Immature natural killer cell (primary cell): Measurements from ENCODE around the gene KCNJ16. TPM values are rescaled to one million over a fixed set of nuclear protein-coding genes. Genes with fewer than 3 reads are reported as not detected.
"Not testable (repeated sequence)": the region's sequence is repeated elsewhere in the genome, so short reads cannot be mapped to it uniquely, and the experiment has no call there.

Experiments
- DNase-seq, 3 donors: peaks; one replicate each; pipeline ENCODE4 v3.0.0; 2022; ENCODE audit warnings: mixed read lengths in 1 of 3
- H3K27ac Mint-ChIP-seq, 6 donors: one replicate each; pipeline ENCODE4 v1.8.0; 2020; ENCODE audit warnings: mixed read lengths in 6 of 6, mild to moderate bottlenecking in 5 of 6, inconsistent platforms in 4 of 6, moderate library complexity in 3 of 6
- H3K27me3 Mint-ChIP-seq, 3 donors: one replicate each; pipeline ENCODE4 v1.8.0; 2020 to 2021; ENCODE audit warnings: low read depth in 3 of 3, mild to moderate bottlenecking in 3 of 3, mixed read lengths in 3 of 3, moderate library complexity in 3 of 3, inconsistent platforms in 1 of 3
- H3K36me3 Mint-ChIP-seq, 3 donors: one replicate each; pipeline ENCODE4 v1.8.0; 2020; ENCODE audit warnings: mixed read lengths in 3 of 3, inconsistent platforms in 2 of 3, mild to moderate bottlenecking in 2 of 3
- H3K4me1 Mint-ChIP-seq, 2 donors: one replicate each; pipeline ENCODE4 v1.8.0; 2020; ENCODE audit warnings: inconsistent platforms in 2 of 2, mild to moderate bottlenecking in 2 of 2, mixed read lengths in 2 of 2, moderate library complexity in 1 of 2
- H3K4me3 Mint-ChIP-seq, 5 donors: one replicate each; pipeline ENCODE4 v1.8.0; 2020; ENCODE audit warnings: mild to moderate bottlenecking in 5 of 5, mixed read lengths in 5 of 5, inconsistent platforms in 3 of 5, moderate library complexity in 3 of 5
- H3K9me3 Mint-ChIP-seq, 6 donors: one replicate each; pipeline ENCODE4 v1.8.0; 2020; ENCODE audit warnings: mild to moderate bottlenecking in 6 of 6, mixed read lengths in 6 of 6, inconsistent platforms in 4 of 6, moderate library complexity in 3 of 6
- polyA plus RNA-seq, 3 donors: library from polyadenylated mRNA; unstranded; fragments of 300-500 nt; fragmentation: Illumina TruSeq; gene quantifications; one replicate each; pipeline ENCODE4 v1.2.3, GENCODE V29; 2021

Gene KCNJ16
- not detected for polyA plus RNA-seq

DNA sequence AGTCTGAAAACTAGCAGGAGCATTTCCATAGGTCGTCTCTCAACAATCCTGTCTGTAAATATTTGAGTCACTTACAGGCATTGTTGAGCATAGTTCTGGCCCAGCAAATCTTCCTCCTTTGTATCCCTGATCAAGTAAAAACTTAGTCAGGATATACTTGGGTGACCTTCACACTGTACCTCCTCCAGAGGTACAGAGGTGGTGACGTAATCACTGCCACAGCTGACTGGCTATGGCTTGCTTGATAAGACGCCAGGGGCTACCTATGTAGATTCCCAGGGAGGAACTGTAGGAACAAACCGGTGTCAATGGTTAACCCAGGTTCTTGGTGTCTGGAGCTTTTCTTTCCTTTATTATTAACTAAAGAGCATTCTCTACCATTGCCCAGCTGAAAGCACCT is at the start of gene KCNJ16:
Gene KCNJ16, plus strand, starts transcription at position 270 of the 400 bp plus-strand sequence. CDS start 56,863 bp downstream, outside the sequence.
- Mint-ChIP-seq H3K36me3 (peaks cover 0 to 3% (median 0%) of the 10 kb centered on the region in 3 donors), H3K4me1 (no peaks in the 10 kb centered on the region), H3K27ac (no peak within 1 kb of the TSS), H3K27me3 (peaks cover 0 to 3% (median 1%) of the 10 kb centered on the region in 3 donors), H3K9me3 (peaks cover 0 to 10% (median 2%) of the 10 kb centered on the region in 6 donors), H3K4me3 (no peak within 1 kb of the TSS)
- no peak for DNase-seq

DNA sequence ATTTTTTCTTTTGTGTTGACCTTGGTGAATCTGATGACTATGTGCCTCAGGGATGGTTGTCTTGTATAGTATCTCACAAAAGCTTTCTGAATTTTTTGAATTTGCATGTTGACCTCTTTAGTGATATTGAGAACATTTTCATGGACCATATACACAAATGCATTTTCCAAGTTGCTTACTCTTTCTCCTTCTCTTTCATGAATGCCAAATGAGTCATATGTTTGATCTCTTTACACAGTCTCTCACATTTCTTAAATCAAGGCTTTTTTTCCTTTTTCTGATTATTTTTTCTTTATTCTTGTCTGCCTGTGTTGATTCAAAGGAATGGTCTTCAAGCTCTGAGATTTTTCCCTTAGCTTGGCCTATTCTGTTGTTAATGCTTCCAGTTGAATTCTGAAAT is 46.6 kb upstream of the KCNJ16 start:
- H3K9me3 Mint-ChIP-seq = peaks cover 0 to 6% (median 2%) of the 10 kb centered on the region in 6 donors
- H3K27me3 Mint-ChIP-seq = peaks cover 0 to 1% (median 0%) of the 10 kb centered on the region in 3 donors
- no peak overlapping the region for H3K4me3 Mint-ChIP-seq
- no peak overlapping the region for H3K27ac Mint-ChIP-seq
- no peak for DNase-seq
- no peaks in the 10 kb centered on the region for H3K4me1 Mint-ChIP-seq
- H3K36me3 Mint-ChIP-seq = no peaks in the 10 kb centered on the region

DNA sequence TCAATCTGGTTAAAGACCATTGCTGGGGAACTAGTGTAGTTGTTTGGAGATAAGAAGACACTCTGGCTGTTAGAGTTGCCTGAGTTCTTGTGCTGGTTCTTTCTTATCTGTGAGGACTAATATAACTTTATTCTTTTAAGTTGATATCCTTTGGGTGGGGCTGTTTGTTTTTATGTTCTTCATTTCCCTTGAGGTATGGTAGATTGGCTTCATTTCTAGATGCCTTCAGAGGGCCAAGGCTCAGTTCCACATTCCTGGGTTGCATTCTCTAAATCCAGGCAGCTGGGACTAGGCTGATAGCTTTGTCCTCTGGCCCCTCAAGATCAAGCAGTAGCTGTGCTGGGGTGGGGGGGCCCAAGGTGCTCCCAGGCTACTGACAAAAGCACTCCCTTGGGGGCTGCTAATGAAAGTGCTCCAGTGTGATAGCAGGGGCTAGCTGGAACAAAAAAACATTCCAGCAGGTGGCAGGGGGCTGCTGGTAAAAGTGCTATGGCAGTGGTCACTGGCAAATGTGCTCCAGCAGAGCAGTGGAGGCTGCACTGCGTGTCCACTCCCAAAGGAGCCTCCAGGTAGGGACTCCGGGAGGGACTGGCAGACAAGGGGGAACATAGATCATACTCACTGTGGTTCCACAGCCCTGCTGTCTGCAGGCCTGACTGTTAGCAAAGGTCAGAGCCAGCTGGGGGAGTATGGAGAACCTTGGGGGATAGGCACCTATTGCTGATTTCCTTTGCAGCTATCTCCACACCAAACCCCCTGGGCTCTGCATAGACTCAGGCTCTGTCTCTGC is 45.9 kb upstream of the KCNJ16 start:
- DNase-seq = no peak
- Mint-ChIP-seq H3K27ac (no peak overlapping the region), H3K4me3 (no peak overlapping the region), H3K4me1 (no peaks in the 10 kb centered on the region), H3K27me3 (peaks cover 0 to 1% (median 0%) of the 10 kb centered on the region in 3 donors), H3K36me3 (no peaks in the 10 kb centered on the region), H3K9me3 (peaks cover 0 to 6% (median 2%) of the 10 kb centered on the region in 6 donors)

DNA sequence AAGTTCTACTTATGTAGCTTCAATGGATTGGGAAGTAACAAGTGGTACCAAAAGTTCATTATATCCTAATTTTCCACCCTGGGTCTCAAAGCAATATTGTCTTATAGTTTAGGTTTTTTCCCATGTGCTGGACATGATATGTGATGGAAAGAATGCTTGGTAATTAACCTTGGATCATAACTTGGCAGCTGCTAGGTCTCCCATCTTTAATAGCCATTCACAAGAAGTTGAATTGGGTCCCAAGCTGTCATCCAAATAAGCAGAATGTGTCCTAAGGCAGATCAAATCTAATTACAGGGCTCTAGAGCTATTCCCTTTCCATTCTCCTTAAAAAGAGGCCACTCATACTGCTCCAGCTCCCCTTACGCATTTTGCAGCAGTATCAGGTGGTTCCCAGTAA is 44.7 kb upstream of the KCNJ16 start:
- Mint-ChIP-seq H3K27me3 (peaks cover 0 to 1% (median 0%) of the 10 kb centered on the region in 3 donors), H3K36me3 (no peaks in the 10 kb centered on the region), H3K9me3 (peaks cover 0 to 5% (median 0%) of the 10 kb centered on the region in 6 donors), H3K4me1 (no peaks in the 10 kb centered on the region), H3K27ac (no peak overlapping the region), H3K4me3 (no peak overlapping the region)
- DNase-seq = no peak

DNA sequence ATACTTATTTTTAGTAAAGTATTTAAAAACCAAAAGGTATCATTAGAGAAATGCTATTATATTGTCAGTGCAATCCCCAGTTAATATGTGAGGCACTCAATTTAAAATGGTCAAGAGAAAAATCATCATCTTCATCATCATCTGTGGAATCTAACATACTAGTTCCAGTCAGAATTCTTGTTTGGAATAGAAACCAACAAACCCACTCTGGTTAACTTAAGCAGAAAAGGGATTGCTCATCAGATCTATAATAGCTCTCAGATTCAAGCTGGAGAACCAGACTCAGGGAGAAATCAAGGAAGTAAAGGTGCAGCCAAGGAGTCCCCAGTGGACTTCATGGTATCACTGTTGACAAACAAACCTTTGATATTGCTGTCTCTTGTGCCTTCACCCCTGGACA is 43.7 kb upstream of the KCNJ16 start:
- Mint-ChIP-seq H3K4me3 (no peak overlapping the region), H3K36me3 (no peaks in the 10 kb centered on the region), H3K4me1 (no peaks in the 10 kb centered on the region), H3K27me3 (no peaks in the 10 kb centered on the region), H3K9me3 (peaks cover 0 to 5% (median 2%) of the 10 kb centered on the region in 6 donors), H3K27ac (no peak overlapping the region)
- DNase-seq = no peak

DNA sequence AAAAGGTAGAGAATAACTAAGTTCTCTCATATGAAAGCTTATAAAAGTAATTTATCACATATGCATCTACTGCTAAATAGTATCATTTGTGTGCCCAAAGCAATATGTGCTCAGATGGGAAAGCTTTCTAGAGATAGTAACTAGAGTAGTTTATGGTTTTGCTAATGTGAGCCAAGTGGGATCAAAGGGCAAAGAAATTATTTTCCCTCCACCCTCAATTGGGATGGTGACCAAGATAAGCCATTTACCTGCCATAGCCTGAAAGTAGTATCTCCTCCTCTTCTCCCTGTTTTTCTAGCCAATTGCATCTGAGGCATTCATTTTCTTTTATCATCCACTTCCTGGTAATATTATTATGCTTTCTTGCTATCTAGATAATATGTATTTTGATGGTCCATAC is 41.9 kb upstream of the KCNJ16 start:
- Mint-ChIP-seq H3K9me3 (peaks cover 0 to 4% (median 0%) of the 10 kb centered on the region in 6 donors), H3K4me1 (no peaks in the 10 kb centered on the region), H3K36me3 (no peaks in the 10 kb centered on the region), H3K27ac (no peak overlapping the region), H3K4me3 (no peak overlapping the region), H3K27me3 (no peaks in the 10 kb centered on the region)
- no peak for DNase-seq

DNA sequence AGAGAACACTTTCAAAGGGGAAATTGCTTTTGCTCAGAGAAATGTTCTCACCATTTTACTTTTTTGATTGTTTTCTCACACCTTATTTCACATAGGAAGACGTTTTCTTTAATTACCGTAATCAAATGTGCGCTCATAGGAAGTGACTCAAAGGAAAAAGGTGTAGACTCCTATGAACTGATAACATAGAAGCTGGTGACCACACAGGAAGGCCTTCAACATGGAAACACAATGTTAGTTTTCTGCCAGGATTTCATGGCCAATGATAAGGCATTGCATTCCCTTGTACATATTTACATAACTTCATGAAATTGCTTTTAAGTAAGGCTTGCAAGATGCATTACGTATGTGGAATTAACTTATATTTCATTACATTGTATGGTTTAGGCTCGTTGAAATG is 40.9 kb upstream of the KCNJ16 start:
- Mint-ChIP-seq H3K4me3 (no peak overlapping the region), H3K9me3 (peaks cover 0 to 4% (median 0%) of the 10 kb centered on the region in 6 donors), H3K27ac (no peak overlapping the region), H3K27me3 (no peaks in the 10 kb centered on the region), H3K4me1 (no peaks in the 10 kb centered on the region), H3K36me3 (no peaks in the 10 kb centered on the region)
- no peak for DNase-seq

DNA sequence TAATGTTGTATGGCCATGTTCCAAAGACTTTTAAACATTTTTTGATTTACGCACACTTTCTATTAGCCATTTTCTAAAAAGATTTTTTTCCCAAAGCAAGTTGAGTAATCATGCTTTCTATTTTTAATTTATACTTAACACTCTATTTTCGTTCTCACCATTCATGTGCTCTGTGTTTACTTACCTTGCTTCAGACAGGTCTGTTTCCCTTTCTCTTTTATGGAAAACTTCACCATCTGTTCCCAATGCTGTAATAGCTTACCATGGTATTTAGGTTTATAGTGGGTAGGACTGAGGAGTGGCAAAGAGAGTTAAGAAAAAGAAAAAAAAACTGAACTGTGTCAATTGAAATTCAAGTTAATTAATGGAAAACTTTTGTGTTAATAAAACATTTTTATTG is 37.5 kb upstream of the KCNJ16 start:
- Mint-ChIP-seq H3K27ac (no peak overlapping the region), H3K4me3 (no peak overlapping the region), H3K27me3 (peaks cover 0 to 3% (median 0%) of the 10 kb centered on the region in 3 donors), H3K36me3 (no peaks in the 10 kb centered on the region), H3K9me3 (peaks cover 0 to 4% (median 0%) of the 10 kb centered on the region in 6 donors), H3K4me1 (no peaks in the 10 kb centered on the region)
- DNase-seq = no peak

DNA sequence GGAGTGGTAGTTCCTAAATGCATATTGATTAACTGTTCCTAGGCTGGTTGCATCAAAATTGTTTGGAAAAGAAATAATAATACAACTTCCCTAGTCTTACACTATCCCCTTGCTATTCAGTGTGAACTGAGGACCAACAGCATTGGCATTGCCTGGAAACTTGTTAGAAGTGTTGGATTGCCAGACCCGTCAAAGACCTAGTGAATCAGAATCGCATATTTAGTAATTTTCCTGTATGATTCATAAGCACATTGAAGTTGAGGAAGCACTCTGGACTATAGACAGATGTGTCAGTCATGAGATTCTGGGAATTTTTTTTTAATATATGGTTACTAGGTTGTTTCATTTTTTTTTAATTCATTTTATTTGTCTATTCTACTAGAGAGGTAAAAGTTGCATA is 34.7 kb upstream of the KCNJ16 start:
- H3K4me3 Mint-ChIP-seq = no peak overlapping the region
- H3K36me3 Mint-ChIP-seq = no peaks in the 10 kb centered on the region
- no peak for DNase-seq
- H3K4me1 Mint-ChIP-seq = no peaks in the 10 kb centered on the region
- peaks cover 0 to 4% (median 0%) of the 10 kb centered on the region in 6 donors for H3K9me3 Mint-ChIP-seq
- H3K27ac Mint-ChIP-seq = no peak overlapping the region
- H3K27me3 Mint-ChIP-seq = peaks cover 0 to 3% (median 0%) of the 10 kb centered on the region in 3 donors

DNA sequence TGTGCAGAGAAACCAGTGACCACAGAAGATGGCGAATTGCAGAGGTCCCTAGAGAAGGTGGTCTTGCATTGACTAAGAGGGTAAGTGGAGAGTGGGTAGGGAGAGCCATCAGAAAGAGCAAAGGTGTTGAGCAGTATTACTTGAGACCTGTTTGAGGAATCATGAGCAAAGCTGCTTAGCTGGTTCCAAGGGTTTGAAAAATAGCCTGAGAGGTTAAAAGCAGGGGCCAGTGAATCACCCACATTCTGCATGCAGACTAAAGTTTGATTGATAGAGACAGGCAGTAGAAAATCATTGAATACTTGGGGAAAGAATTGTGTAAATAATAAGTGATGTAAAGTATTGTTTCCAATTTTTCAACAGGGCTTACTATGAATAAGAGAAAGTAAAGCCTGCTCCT is 34.0 kb upstream of the KCNJ16 start:
- no peaks in the 10 kb centered on the region for H3K36me3 Mint-ChIP-seq
- peaks cover 0 to 3% (median 0%) of the 10 kb centered on the region in 6 donors for H3K9me3 Mint-ChIP-seq
- no peak overlapping the region for H3K4me3 Mint-ChIP-seq
- no peak for DNase-seq
- no peak overlapping the region for H3K27ac Mint-ChIP-seq
- peaks cover 0 to 3% (median 0%) of the 10 kb centered on the region in 3 donors for H3K27me3 Mint-ChIP-seq
- H3K4me1 Mint-ChIP-seq = no peaks in the 10 kb centered on the region

DNA sequence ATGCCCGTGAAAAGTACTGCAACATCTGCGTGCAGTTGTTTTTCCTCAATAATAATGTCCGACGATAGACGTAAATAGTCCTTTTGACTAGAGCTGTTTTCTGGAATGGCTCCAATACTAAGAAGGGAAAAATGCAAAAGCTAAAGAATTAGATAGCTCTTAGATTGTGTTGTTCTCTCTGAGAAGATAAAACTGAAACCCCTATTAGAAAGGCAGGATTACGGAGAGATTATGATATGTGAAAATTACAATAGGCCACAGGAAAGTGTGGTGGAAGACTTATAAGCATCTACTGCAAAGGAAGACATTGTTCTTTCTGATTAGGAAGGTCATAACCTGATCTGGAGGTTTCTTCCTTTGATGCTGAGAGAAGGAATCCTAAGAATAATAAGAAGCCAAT is 33.5 kb upstream of the KCNJ16 start:
- H3K4me1 Mint-ChIP-seq = no peaks in the 10 kb centered on the region
- H3K27ac Mint-ChIP-seq = no peak overlapping the region
- no peaks in the 10 kb centered on the region for H3K36me3 Mint-ChIP-seq
- peaks cover 0 to 3% (median 3%) of the 10 kb centered on the region in 3 donors for H3K27me3 Mint-ChIP-seq
- no peak overlapping the region for H3K4me3 Mint-ChIP-seq
- no peak for DNase-seq
- peaks cover 0 to 3% (median 0%) of the 10 kb centered on the region in 6 donors for H3K9me3 Mint-ChIP-seq

DNA sequence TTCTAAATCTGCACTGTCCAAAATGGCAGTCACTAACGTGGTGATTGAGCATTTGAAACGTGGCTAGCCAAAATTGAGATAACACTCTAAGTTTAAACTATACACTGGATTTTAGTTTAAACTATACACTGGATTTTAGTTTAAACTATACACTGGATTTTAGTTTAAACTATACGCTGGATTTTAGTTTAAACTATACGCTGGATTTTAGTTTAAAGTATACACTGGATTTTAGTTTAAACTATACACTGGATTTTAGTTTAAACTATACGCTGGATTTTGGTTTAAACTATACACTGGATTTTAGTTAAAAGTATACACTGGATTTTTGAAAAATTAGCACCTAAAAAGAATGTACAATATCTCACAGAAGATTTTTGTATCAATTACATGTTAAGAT is 29.2 kb upstream of the KCNJ16 start:
- not testable (repeated sequence) for DNase-seq, H3K4me1 Mint-ChIP-seq, H3K36me3 Mint-ChIP-seq, H3K4me3 Mint-ChIP-seq, H3K27ac Mint-ChIP-seq, H3K9me3 Mint-ChIP-seq, H3K27me3 Mint-ChIP-seq

DNA sequence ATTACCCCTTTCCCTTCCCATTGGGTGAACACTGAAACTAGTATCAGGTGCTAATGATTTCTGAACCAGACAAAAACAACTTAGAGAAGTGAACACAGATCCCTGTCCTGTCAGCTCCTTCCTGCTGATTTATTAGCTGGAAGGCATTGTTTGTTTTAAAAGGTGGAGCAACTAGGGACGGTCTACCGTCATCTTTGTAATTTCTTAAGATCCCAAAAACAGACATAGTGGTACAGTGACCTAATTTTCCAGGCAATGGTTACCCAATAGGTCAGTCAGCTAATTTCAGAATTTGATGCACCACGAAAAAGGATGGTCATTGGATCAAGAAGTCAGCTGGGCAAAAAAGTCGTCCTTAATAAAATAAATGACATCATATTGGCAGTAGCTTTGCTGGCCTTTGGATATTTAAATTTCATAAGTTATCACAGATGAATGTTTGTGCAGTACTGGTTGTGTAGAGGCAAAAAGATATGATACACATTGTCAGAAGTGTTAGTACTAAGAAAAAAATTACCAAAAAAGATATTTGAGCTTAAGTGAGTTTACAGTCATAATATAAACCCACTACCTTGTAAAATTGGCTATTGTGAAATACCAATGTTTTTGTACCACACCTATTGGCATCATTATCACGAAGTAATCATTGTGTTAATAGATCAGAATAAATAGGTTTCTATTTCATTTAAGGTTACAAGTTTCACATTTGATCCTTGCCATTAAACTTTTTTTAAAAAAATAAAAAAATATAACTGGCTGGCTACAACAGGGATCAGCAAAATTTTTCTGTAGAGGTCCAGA is 27.2 kb upstream of the KCNJ16 start:
- no peak for DNase-seq
- H3K36me3 Mint-ChIP-seq = no peaks in the 10 kb centered on the region
- H3K4me3 Mint-ChIP-seq = no peak overlapping the region
- peaks cover 0 to 2% (median 0%) of the 10 kb centered on the region in 6 donors for H3K9me3 Mint-ChIP-seq
- peaks cover 0 to 3% (median 1%) of the 10 kb centered on the region in 3 donors for H3K27me3 Mint-ChIP-seq
- H3K27ac Mint-ChIP-seq = no peak overlapping the region
- H3K4me1 Mint-ChIP-seq = no peaks in the 10 kb centered on the region
